GM21360 (cell line): Measurements from ENCODE around the gene ZFAND3.
"Not testable (repeated sequence)": the region's sequence is repeated elsewhere in the genome, so short reads cannot be mapped to it uniquely, and the experiment has no call there.

Experiments
- ATAC-seq: cut with Tn5 transposase; IDR thresholded peaks from one replicate; pipeline ENCODE4 v1.9.1; 2021; ENCODE audit warnings: mild to moderate bottlenecking, moderate library complexity; ENCODE audit not compliant: unreplicated experiment

Gene ZFAND3

DNA sequence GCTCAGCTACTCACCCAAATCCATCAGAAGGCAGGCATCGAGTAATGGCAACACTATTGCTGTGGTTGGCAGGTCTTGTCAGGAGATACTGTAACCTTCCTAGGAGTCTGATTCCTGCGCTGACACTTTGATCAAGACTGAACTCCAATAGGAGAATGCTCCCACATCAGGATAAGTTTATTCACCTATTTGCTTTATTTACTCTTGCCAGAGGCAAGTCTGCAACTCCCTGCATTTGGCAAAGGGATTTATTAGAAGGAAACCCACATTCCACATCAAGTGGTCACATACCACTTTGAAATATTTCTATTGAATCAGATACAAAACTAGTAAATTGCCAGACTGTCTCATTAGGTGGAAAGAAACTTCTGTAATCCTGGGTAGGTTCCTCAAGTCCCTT is 43.5 kb downstream of the ZFAND3 start:
- no peak for ATAC-seq

DNA sequence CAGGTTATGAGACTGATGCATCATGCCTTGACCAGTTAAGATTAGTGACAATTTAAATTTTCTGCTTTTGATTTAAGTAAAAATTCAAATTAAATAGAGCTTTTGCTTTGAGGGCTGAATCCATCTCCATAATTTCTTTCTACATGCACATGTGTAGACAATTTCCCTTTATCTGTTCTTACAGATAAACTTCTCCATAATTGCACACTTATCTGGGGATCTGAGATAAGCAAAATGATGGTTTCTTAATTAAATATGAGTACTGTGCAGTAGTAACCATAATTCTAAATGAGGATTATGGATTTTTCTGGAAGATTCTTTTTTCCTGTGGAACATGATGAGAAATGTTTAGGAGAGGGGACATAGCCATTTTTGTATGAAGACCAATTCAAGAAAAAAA is 44.7 kb downstream of the ZFAND3 start:
- ATAC-seq, result no peak

DNA sequence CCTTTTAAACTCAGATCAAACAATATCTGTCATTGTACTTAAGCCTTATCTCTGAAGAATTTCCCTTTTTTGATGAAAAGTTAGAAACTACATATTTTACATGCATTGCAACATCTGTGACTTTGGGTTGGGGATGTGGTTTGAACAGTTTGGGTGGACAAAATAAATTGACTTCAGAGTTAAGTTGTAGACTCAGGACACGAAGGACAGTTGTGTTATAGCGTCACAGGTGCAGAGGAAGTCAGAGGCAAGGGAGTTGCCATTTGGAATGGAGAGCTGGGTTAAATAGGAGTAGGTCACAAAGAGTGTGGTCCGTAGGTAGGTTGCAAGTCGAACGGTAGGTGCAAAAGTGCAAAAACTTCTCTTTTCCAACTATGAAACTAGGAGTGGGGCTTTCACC is 46.0 kb downstream of the ZFAND3 start:
- no peak for ATAC-seq

DNA sequence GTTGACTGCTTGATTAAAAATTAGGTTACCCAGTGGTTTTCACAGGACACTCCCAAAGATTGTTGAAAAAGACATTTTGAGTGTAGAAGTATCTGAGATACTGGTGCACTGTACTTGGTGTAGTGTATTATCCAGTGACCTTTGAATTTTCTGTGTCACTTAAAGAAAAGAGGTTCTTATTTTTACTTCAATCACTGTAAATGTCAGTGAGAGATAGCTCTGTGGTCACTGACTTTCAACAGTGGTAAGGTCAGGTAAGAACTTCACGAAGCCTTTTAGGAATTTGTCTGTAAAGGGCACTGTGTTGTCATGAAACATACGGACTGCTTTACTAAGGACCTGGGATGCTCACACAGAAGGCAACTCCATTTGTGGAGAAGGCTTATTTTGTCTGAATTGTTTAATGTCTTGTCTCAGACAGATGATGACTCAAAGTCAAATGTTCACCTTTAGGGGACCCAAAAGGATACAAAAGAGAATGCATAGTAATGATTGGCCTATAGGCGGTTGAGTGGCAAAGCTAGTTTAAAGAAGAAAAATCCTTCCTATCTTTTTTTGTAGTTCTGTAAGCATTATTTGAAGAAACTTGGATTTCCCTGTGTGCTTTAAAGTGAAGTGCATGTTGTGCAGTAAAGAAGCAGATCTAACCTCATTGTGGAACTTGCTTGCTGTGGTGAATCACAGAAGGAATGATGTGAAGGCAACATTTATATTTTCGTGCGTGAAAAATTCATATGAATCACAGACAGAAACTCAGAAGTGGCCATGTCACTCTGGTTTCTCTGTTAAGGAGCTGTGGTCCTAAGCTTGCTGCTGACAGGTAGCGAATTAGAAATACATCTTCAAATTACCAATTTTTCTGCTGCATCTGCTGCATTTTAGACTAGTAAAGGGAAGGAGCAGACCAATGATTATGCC is 47.3 kb downstream of the ZFAND3 start:
- no peak for ATAC-seq

DNA sequence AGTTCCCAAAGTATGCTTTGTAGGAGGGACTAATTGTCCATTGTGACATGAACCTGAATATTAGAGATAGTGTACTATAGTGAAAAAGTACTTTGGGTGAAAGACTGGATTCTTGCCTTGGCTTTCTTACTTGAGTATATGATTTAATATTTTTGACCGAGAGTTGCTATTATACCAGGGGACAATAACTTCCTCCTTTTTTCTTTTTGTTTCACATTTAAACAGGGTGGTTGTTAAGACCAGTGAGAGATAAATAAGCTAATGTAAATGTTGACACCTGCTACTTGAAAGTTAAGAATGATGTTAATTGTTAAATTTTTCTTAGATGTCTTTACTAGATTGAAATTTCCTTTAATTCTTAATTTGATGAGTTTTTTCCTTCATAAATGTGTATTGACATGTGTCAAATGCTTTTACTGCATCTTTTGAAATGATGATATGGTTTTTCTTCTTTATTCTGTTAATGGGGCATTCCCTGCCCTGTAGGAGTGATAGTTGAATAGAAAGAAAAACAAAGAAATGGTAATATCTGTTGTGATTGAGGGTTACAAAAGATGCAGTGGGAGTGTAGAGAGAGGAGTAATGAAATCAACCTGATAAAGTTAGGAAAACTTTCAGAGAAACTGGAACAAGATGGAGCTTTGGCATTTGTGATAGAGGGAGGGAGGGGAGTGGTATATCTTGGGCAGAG is 48.4 kb downstream of the ZFAND3 start:
- no peak for ATAC-seq

DNA sequence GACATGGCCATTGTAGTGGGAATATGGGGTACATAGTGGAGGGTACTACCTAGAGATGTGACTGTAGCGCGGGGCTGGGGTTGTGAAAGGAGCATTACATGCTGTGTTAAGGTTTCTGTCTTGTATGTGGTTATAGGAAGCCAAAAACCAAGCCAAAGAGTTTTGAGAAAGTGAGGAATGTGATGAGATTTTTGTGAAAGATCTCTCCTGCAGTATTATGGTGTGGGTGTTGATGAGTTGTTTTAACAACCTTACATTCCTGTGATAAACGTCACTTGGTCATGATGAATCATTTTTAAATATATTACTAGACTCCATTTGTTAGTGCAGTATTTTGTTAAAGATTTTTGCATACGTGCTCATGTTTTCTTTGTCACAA is 48.9 kb downstream of the ZFAND3 start:
- ATAC-seq, result no peak

DNA sequence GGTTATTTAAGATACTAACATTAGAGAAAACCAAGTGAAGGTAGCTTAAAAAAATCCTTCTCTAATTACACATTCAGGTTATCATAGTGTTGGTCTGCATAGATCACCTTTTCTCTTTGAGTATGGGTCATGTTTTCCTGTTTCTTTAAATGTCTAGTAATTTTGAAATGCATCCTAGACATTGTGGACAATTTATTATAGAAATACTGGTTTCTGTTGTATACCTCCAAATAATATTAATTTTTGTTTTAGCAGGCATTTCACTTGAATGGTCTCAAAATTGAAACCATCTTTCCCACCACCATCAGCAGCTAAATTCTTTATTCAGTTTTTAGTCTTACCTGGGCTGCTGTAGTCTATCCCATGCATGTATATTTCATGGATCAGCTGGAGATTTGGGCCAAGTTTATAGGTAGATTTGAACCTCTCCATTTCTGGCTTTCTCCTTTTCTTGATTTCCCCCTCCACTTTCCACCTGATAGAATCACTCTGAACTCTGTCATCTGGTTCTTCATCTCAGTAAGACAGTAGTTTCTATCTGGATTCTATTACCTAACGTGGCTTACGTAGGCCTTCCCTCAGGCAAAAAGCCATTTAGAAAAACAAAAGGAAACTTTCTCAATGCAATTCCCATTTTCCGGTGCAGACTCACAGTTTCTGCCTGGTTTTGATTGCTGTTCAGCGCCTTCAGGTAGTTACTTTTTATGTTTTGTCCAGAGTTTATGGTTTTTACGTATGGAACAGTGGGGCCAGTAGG is 52.3 kb downstream of the ZFAND3 start:
- ATAC-seq, result no peak

DNA sequence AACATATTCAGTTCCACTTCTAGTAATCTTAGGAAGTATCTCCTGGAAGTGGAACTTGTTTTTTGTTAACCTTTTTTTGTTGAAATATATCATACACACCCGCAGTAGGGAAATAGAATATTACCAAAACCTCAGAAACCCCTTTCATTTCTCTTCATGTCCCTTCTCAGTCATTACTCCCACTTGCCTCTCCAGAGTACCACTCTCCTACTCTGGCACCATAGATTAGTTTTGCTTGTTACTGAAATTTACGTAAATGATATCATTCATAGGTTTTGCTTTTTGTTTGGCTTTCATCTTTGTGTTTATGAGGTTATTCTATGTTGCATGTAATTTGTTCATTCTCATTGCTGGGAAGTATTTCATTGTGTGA is 52.8 kb downstream of the ZFAND3 start:
- no peak for ATAC-seq

DNA sequence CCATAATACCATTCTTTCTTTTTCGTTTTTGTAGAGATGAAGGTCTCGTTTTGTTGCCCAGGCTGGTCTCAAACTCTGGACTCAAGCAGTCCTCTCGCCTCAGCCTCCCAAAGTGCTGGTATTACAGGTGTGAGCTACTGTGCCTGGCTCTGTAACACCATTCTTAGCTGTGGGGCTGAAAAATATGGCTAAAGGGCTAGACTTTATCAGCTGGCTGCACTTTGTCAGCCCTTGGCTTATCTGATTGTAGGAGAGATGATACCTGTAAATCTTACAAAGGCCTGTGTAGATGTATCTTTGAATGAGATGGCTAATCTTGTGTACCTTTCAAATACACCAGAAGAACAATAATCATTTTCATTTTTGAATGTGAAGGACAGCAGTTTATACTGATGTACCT is 55.2 kb downstream of the ZFAND3 start:
- no peak for ATAC-seq

DNA sequence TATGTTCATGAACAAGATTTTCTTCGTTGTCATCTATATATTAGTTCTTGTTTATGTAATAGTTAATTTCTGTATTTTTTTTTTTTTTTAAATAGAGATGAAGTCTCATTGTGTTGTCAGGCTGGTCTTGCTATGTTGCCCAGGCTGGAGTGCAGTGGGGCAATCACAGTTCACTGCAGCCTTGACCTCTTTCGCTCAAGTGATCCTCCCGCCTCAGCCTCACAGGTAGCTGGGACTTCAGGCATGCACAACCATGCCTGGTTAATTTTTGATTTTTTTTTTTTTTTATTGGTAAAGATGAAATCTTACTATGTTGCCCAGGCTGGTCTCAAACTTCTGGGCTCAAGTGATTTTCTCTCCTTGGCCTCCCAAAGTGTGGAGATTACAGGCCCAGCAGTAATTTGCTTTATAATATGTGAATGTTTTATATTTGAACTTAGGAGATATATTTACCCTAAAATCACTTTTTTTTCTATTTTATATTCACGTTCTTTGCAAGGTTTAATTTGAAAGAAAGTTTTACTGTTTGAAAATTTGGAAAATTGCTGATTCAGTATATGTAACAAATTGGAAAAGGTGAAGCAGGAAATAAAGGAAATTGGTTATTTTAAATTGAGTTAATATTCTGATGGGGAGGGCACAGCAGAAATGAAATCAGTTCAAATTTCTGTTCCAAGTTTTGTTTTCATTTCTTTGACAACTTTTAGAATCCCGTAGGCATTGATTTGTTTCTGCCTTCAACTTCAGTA is 56.2 kb downstream of the ZFAND3 start:
- ATAC-seq, result no peak

DNA sequence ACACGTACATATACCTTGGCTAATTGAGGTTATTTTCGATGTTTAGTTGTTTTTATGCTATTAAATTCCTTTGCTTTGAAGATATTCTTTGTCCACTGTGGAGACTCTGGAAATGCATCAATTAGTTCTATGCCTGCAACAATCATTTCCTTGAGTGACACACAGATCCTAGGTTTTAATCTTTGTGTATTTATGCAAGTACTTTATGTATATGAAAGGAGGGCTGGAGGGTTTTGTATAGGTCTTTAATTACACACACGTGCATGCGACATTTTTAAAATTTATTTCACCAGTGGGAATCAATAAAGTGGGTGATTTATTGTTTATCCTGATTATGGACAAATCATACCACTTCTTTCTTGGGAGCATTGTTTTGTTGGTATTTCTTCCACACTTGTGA is 57.3 kb downstream of the ZFAND3 start:
- no peak for ATAC-seq

DNA sequence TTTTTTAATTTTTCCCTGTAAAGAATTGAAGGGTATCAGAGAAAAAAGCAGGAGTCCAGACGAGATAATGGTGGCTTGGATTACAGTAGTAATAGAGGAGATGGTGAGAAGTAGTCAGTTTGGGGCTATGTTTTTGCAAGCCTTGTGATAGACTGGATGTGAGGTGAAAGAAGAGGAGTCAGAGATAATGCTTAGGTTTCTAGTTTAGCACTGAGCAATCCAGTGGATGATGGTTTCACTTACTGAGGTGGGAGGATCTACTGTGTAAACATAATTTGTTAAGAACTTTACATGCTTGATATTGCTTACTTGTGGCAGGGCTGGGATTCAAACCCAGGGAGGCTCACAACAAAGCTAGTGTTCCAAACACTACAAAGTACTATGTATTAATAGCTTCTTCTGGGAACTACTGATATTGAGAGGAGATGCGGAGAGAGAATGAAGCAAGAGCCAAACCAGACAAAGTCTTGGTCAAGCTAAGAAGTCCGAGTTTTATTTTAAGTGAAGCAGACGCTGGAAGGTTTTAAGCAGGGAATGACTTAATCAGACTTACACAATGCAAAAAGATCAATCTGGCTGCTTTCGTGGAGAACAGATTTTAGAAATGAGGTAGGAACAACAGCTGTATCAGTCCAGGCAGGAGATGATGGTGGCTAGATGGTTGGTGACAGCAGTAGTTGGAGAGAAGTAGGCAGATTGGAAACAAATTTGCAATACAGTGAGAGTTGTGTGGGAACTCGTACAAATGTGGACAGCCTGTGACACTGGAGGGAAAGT is 58.0 kb downstream of the ZFAND3 start:
- no peak for ATAC-seq

DNA sequence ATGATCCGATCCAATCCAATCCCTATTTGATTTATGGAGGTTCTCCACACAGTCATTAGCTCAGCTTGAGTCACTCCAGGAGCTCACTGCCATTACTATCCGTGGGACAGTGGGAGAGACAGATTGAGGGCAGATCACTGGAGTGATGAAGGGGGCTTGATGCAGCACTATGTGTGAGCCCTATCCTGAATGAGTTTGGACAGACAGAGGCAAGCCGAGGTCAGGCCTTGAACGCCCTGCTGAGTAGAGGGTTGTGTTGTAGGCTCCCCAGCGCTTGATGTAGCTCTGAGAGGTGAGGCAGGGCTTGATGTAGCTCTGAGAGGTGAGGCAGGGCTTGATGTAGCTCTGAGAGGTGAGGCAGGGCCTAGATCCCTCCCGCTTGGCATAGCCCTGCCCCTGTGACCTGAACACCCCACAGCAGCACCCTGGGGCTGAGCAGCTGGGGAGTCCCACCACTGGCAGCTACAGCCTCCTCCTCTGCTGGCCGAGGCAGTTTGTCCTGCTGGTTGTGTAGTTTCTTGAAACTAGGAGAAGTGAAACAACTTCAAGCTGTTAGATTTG is 58.7 kb downstream of the ZFAND3 start:
- no peak for ATAC-seq

DNA sequence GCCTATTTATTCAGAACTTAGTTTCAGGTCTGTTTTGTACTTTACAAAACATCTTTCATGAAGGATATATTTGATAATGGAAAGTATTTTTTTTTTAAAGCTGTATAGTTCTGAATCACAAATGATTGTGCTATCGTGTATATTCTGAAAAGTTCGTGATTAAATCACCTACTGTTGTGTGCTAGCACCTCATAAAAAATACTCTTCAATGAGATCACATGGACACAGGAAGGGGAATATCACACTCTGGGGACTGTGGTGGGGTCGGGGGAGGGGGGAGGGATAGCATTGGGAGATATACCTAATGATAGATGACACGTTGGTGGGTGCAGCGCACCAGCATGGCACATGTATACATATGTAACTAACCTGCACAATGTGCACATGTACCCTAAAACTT is 61.1 kb downstream of the ZFAND3 start:
- not testable (repeated sequence) for ATAC-seq

DNA sequence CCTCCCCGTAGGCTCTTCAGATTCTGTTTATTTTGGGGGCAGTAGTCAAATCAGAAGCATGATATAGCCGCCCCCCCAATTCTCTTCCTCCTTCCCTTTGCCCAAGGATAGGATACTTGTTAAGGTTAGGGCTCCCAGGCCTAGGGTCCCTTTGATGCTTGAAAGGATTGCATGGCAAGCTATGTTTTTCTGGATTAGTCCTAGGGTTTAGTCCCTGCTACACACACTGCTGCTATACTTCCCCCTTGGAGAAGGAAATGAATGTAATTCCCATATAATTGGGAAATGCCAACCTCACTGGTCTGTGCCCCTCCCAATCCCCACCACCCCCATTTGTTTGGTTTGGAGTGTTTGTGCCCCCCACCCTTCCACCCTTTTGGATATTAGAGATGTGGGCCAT is 62.8 kb downstream of the ZFAND3 start:
- ATAC-seq, result no peak

DNA sequence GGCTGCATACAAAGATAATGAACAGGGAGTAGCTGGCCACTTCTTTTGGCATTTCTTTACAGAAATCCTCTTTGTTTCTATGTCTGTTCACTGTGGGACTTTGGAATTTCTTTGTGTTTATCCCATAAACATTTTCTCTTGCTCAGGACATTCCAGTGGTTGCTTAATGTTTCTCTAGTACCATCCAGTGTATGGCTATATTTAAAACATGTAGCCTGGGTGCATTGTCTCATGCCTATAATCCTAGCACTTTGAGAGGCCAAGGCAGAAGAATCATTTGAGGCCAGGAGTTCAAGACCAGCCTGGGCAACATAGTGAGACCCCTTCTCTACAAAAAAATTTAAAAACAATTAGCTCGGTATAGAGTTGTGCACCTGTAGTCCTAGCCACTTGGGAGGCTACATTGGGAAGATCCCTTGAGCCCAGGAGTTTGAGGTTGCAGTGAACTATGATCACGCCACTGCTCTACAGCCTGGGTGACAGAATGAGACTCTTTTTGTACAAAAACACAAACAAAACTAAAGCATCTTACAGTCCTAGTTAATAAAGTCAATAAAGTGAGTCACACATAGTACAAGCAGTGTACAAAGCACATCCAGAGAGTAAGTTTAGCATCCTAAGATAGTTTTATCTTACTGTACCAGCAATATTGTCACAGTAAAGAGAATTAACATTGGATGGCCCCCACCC is 63.3 kb downstream of the ZFAND3 start:
- ATAC-seq, result no peak

DNA sequence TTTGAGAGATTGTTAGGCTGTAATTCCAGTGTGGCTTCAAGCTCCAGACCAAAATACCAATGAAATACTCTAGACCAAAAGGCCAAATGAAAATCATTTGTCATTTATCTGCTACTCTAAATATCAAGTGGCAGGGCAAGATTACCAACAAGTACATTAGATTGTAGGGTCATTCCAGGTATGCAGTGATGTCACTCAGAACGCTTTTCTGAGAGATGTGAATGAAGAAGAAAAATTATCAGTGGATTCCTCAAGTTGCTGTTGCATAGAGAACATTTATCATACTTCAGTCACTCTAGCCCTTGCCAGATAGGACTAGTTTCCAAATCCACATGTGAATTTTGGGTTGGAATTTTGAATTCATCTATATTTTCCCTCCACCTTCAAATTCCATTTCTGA is 65.0 kb downstream of the ZFAND3 start:
- no peak for ATAC-seq

DNA sequence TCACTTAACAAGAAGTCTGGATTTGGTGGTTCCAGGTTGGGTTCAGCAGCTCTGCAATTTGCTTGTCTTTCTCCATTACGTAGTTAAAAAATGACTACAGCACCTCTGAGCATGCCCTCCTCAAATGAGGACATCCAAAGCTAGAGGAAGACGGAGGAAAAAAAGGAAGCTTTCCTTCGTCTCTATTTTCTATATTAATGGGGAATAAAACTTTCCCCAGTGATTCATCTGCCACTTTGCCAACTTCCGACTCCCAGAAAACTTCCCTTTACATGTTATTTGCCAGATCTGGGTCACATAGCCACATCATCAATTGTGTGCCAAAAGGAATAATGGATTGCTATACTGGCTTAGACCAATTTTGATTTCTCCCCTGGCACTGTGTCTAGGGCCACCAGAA is 69.5 kb downstream of the ZFAND3 start:
- no peak for ATAC-seq

DNA sequence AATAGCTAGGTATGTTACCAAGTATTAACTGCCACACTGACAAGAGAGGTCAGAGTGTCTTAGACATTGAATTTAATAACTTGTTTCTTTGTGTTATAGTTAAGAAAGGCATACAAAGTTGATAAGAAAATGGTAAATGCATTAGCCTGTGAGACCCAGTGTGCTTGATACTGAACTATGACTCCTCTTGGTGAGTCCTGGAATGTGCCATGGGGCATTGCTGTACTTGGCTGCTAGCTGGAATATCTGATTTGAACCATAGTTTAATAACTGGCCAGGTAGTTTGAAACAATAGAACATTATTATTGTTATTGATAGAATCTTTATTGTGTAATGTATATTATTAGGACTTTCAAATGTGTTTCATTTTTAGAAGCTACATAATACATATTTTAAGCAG is 70.0 kb downstream of the ZFAND3 start:
- no peak for ATAC-seq
